MM.1S (cell line): ENCODE results near the gene GATM.

ENCODE experiments used
- CTCF ChIP-seq: fragments of 300-600 bp; sonication (generic); IDR thresholded peaks from 2 replicates; pipeline ENCODE4 v1.5.1; 2016; ENCODE audit warnings: antibody characterized with exemption, low read length, mixed read lengths
- EZH2 ChIP-seq: fragments of 300-600 bp; sonication (generic); optimal IDR thresholded peaks from 2 replicates; pipeline ENCODE3; 2017; ENCODE audit warnings: low read depth, mild to moderate bottlenecking, antibody characterized with exemption, low read length, mixed read lengths
- EZH2phosphoT487 ChIP-seq: fragments of 300-600 bp; sonication (generic); IDR thresholded peaks from 2 replicates; pipeline ENCODE4 v1.6.1; 2018; ENCODE audit warnings: antibody characterized with exemption, low read length

GRCh38 chr15:45402955-45403877 lies 24.9 kb upstream of the GATM start:
- TF ChIP-seq CTCF = no peak
- TF ChIP-seq EZH2 = no peak
- no peak for TF ChIP-seq EZH2phosphoT487
